Heart left ventricle (tissue), 13 donors: ENCODE data around the gene ZFPM1.

Experiments
- POLR2A ChIP-seq, 2 donors: fragments of 450-650 bp; IDR thresholded peaks; one replicate each; pipeline ENCODE4 v1.6.1; 2017; ENCODE audit warnings: antibody characterized with exemption in 2 of 2, mild to moderate bottlenecking in 2 of 2, moderate library complexity in 2 of 2
- TF ChIP-seq, protein P1 (sequence below), 12 donors: fragments of 200-600 bp; sonication (generic) in 4 of 12; IDR thresholded peaks; one replicate each; pipeline versions ENCODE4 v1.5.0 to v1.8.0; 2018 to 2022; ENCODE audit warnings: antibody characterized with exemption in 12 of 12, mild to moderate bottlenecking in 5 of 12
- donor health status: ischemic (EF 13 %, LVEDD 7.1; RV severe dilation, severe dysfunction).
- donor health status: DM: no; HTN: yes; CAD: no.
- donor health status: DM: no; HTN: no; CAD: no.
- donor health status: ischemic (EF 25% LVEDD 6.9; RV normal size, moderate dysfunction).
- donor health status: ischemic (EF 25% LVEDD 5.7; RV mildly dilated, moderate dysfunction).
- donor health status: ischemic (EF 35%, LVEDD 5.7; RV mildly dilated, moderate dysfunction).
- donor health status: nonischemic (EF 11% LVEDD 7.7; RV severe dilation, severe dysfunction).
- donor health status: DM: yes; HTN: yes; CAD: no.
- donor health status: PGD.
- donor health status: ischemic (EF 29% LVEDD 5.4; RV normal size, mild dysfunction).
- donor health status: nonischemic (EF 23%, LVEDD 6.1; RV moderate dilation, normal function).

DNA sequence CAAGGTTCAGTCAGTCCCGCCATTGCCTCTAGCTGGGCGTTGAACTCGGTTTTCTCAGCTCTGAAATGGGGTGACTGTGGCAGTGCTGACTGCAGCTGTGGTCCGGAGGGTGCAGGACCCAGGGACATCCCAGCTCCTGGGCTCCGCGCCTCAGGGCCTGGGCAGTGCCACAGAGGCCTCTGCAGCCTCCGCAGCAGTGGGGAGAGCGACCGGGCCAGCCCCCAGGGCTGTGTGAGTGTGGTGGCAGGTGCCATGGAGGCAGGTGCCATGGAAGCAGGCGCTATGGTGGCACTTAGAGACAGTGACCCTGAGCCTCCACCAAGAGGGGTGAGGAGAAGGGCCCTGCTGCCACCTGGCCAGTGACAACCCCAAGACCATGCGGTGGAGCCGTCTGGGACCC lies 39.4 kb upstream of the ZFPM1 start:
- no peak for TF ChIP-seq POLR2A (IDR thresholded peaks at IDR 0.05)
- TF ChIP-seq, protein P1, sequence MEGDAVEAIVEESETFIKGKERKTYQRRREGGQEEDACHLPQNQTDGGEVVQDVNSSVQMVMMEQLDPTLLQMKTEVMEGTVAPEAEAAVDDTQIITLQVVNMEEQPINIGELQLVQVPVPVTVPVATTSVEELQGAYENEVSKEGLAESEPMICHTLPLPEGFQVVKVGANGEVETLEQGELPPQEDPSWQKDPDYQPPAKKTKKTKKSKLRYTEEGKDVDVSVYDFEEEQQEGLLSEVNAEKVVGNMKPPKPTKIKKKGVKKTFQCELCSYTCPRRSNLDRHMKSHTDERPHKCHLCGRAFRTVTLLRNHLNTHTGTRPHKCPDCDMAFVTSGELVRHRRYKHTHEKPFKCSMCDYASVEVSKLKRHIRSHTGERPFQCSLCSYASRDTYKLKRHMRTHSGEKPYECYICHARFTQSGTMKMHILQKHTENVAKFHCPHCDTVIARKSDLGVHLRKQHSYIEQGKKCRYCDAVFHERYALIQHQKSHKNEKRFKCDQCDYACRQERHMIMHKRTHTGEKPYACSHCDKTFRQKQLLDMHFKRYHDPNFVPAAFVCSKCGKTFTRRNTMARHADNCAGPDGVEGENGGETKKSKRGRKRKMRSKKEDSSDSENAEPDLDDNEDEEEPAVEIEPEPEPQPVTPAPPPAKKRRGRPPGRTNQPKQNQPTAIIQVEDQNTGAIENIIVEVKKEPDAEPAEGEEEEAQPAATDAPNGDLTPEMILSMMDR (IDR thresholded peaks at IDR 0.05), result no peak
